Measurements from ENCODE around the gene MTUS2.

- TF ChIP-seq, protein P1, sequence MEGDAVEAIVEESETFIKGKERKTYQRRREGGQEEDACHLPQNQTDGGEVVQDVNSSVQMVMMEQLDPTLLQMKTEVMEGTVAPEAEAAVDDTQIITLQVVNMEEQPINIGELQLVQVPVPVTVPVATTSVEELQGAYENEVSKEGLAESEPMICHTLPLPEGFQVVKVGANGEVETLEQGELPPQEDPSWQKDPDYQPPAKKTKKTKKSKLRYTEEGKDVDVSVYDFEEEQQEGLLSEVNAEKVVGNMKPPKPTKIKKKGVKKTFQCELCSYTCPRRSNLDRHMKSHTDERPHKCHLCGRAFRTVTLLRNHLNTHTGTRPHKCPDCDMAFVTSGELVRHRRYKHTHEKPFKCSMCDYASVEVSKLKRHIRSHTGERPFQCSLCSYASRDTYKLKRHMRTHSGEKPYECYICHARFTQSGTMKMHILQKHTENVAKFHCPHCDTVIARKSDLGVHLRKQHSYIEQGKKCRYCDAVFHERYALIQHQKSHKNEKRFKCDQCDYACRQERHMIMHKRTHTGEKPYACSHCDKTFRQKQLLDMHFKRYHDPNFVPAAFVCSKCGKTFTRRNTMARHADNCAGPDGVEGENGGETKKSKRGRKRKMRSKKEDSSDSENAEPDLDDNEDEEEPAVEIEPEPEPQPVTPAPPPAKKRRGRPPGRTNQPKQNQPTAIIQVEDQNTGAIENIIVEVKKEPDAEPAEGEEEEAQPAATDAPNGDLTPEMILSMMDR (IDR thresholded peaks at IDR 0.05): no peak
- TF ChIP-seq EZH2phosphoT487 (IDR thresholded peaks at IDR 0.05) (no peak), EZH2 (IDR thresholded peaks at IDR 0.05) (no peak)
These were observed 726.5 kb downstream of the MTUS2 start for GRCh38 chr13:29546662-29547061.

Data from neural progenitor cell (in vitro differentiated cells).